Neuronal stem cell (in vitro differentiated cells): Measurements from ENCODE around the gene GLT1D1.

Experiments used
- DNase-seq: peaks from one replicate; pipeline ENCODE4 v3.0.0-alpha.2; 2013; ENCODE audit warnings: low spot score
- H2AFZ ChIP-seq: one replicate; pipeline ENCODE4 v1.6.1; 2013; ENCODE audit warnings: mild to moderate bottlenecking, low read length, inconsistent platforms
- H2AK5ac ChIP-seq: 2 replicates; pipeline ENCODE4 v1.6.1; 2013; ENCODE audit warnings: low read depth, mild to moderate bottlenecking, inconsistent platforms, low read length, moderate library complexity, mixed read lengths
- H2BK120ac ChIP-seq: 2 replicates; pipeline ENCODE4 v1.6.1; 2013; ENCODE audit warnings: low read depth, mild to moderate bottlenecking, inconsistent platforms, low read length, moderate library complexity, mixed read lengths
- H2BK12ac ChIP-seq: one replicate; pipeline ENCODE4 v1.6.1; 2013; ENCODE audit warnings: low read length, inconsistent platforms
- H2BK15ac ChIP-seq: 2 replicates; pipeline ENCODE4 v1.6.1; 2013; ENCODE audit warnings: mild to moderate bottlenecking, low read length, inconsistent platforms, mixed read lengths
- H2BK5ac ChIP-seq: one replicate; pipeline ENCODE4 v1.6.1; 2013; ENCODE audit warnings: inconsistent platforms, mild to moderate bottlenecking, low read length, moderate library complexity
- H3K14ac ChIP-seq: one replicate; pipeline ENCODE4 v1.6.1; 2013; ENCODE audit warnings: low read length, inconsistent platforms
- H3K18ac ChIP-seq: 2 replicates; pipeline ENCODE4 v1.6.1; 2013; ENCODE audit warnings: low read length, inconsistent platforms
- H3K23ac ChIP-seq: 2 replicates; pipeline ENCODE4 v1.6.1; 2013; ENCODE audit warnings: low read depth, mild to moderate bottlenecking, mixed read lengths, low read length, inconsistent platforms; ENCODE audit not compliant: poor library complexity
- H3K27ac ChIP-seq: replicated peaks from 3 replicates; pipeline ENCODE4 v1.5.1; 2013; ENCODE audit warnings: low read length, inconsistent platforms
- H3K27me3 ChIP-seq, 3 experiments: 2 replicates each; pipeline ENCODE4 v1.6.1; 2013; ENCODE audit warnings: low read length in 3 of 3, mild to moderate bottlenecking in 2 of 3, inconsistent platforms in 1 of 3, low read depth in 1 of 3, mixed read lengths in 1 of 3, moderate library complexity in 1 of 3; ENCODE audit not compliant: control insufficient read depth in 3 of 3, insufficient read depth in 3 of 3
- H3K36me3 ChIP-seq, 2 donors: replicated peaks in 1 of 2; 2 replicates each; pipeline ENCODE4 v1.6.1; 2013; ENCODE audit warnings: low read length in 2 of 2; ENCODE audit not compliant: control insufficient read depth in 2 of 2, insufficient read depth in 2 of 2
- H3K4ac ChIP-seq: 2 replicates; pipeline ENCODE4 v1.6.1; 2013; ENCODE audit warnings: inconsistent platforms, mild to moderate bottlenecking, low read length, moderate library complexity
- H3K4me1 ChIP-seq, 2 donors: 1 replicate in 1 of 2; 2 replicates in 1 of 2; pipeline ENCODE4 v1.6.1; 2013; ENCODE audit warnings: low read length in 2 of 2, low read depth in 1 of 2; ENCODE audit not compliant: control insufficient read depth in 2 of 2, insufficient read depth in 1 of 2
- H3K4me2 ChIP-seq: one replicate; pipeline ENCODE4 v1.6.1; 2013; ENCODE audit warnings: mild to moderate bottlenecking, low read length, inconsistent platforms; ENCODE audit not compliant: insufficient read depth, poor library complexity, severe bottlenecking
- H3K4me3 ChIP-seq, 2 donors: 2 replicates each; pipeline ENCODE4 v1.5.1; 2013; ENCODE audit warnings: low read length in 2 of 2, mild to moderate bottlenecking in 2 of 2, inconsistent platforms in 1 of 2, moderate library complexity in 1 of 2
- H3K79me1 ChIP-seq: one replicate; pipeline ENCODE4 v1.6.1; 2013; ENCODE audit warnings: low read depth, mild to moderate bottlenecking, inconsistent platforms, low read length, moderate library complexity
- H3K9ac ChIP-seq: one replicate; pipeline ENCODE4 v1.6.1; 2013; ENCODE audit warnings: mild to moderate bottlenecking, low read depth, low read length, inconsistent platforms; ENCODE audit not compliant: poor library complexity
- H3K9me3 ChIP-seq, 2 donors: replicated peaks in 1 of 2; 2 replicates each; pipeline versions ENCODE3 to v1.6.1; 2013; ENCODE audit warnings: low read length in 2 of 2, mild to moderate bottlenecking in 2 of 2, inconsistent platforms in 1 of 2, low read depth in 1 of 2, mixed read lengths in 1 of 2, moderate library complexity in 1 of 2; ENCODE audit not compliant: control insufficient read depth in 2 of 2, insufficient read depth in 1 of 2
- H4K8ac ChIP-seq: one replicate; pipeline ENCODE4 v1.6.1; 2013; ENCODE audit warnings: low read depth, mild to moderate bottlenecking, inconsistent platforms, low read length, moderate library complexity
- H4K91ac ChIP-seq: one replicate; pipeline ENCODE4 v1.6.1; 2013; ENCODE audit warnings: low read length, low read depth, mild to moderate bottlenecking, inconsistent platforms; ENCODE audit not compliant: poor library complexity
- WGBS, 2 donors: extraction: QIAGEN DNeasy Blood & Tissue Kit; methylation state at CpG; one replicate each; pipeline ENCODE4 v1.1.7; 2013; ENCODE audit warnings: missing lambda C conversion rate in 2 of 2, mixed read lengths in 1 of 2; ENCODE audit not compliant: insufficient read length in 2 of 2, insufficient replicate concordance in 1 of 2; ENCODE audit errors: extremely low coverage in 2 of 2; 5-methylcytosine and 5-hydroxymethylcytosine counted together

GLT1D1 gene

DNA sequence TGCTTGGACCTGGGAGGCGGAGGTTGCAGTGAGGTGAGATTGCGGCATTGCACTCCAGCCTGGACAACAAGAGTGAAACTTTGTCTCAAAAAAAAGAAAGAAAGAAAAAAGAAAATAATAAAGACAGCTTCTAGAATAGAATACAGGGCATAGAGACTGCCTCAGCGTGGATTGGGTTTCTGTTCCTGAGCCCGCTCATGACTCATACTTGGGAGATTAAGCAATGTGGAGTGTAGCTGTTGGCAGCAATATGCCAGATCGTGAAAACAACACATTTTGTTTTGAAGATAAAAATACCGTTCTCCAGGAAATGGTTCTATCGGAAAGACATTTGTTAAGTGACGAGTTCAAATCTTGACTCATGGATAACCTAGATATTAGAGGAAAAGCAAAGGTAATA is 67.2 kb downstream of the GLT1D1 start:
- Histone ChIP-seq H2AFZ (no peak overlapping the region), H2BK5ac (no peak overlapping the region), H2BK12ac (no peak overlapping the region), H3K18ac (no peak overlapping the region), H4K91ac (no peak overlapping the region), H3K4ac (no peak overlapping the region), H3K9ac (no peak overlapping the region), H2AK5ac (no peak overlapping the region), H3K27ac (no peak overlapping the region), H2BK120ac (no peak overlapping the region), H3K4me2 (no peak overlapping the region), H4K8ac (no peak overlapping the region), H3K14ac (no peak overlapping the region), H2BK15ac (no peak overlapping the region), H3K27me3 (no peaks in the 10 kb centered on the region), H3K79me1 (no peaks in the 10 kb centered on the region), H3K36me3 (no peaks in the 10 kb centered on the region), H3K9me3 (no peaks in the 10 kb centered on the region), H3K23ac (no peak overlapping the region), H3K4me1 (no peaks in the 10 kb centered on the region), H3K4me3 (no peak overlapping the region)
- no peak for DNase-seq
- WGBS, 2 donors = no CpG with 5 or more reads among the region's 8 CpGs

DNA sequence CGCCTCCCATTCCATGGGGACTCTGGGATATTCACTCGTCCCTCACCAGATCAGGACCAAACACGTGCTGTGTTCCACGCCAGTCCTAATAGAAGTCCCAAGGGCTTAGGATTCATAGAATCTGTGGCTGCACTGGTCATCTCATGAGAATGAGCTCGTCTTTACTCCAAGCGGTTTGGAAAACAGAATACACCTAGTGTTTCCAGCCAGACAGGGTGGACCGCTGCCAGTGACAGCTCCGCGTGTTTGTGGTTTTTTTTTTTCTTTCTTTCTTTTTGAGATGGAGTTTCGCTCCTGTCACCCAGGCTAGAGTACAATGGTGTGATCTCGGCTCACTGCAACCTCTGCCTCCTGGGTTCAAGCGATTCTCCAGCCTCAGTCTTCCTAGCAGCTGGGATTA is 75.1 kb downstream of the GLT1D1 start:
- H3K23ac ChIP-seq = no peak overlapping the region
- no peak overlapping the region for H3K18ac ChIP-seq
- H2AK5ac ChIP-seq = no peak overlapping the region
- no peak overlapping the region for H2BK5ac ChIP-seq
- no peak overlapping the region for H2BK120ac ChIP-seq
- H2BK15ac ChIP-seq = no peak overlapping the region
- H3K27ac ChIP-seq = no peak overlapping the region
- no peaks in the 10 kb centered on the region for H3K79me1 ChIP-seq
- WGBS, 2 donors = no CpG with 5 or more reads among the region's 12 CpGs
- H3K4me1 ChIP-seq = peaks cover 0 to 5% of the 10 kb centered on the region in 2 donors
- H4K8ac ChIP-seq = no peak overlapping the region
- no peaks in the 10 kb centered on the region for H3K36me3 ChIP-seq
- H3K4me2 ChIP-seq = no peak overlapping the region
- no peak overlapping the region for H4K91ac ChIP-seq
- no peak overlapping the region for H3K4ac ChIP-seq
- H2BK12ac ChIP-seq = no peak overlapping the region
- no peak for DNase-seq
- no peak overlapping the region for H3K4me3 ChIP-seq
- no peak overlapping the region for H2AFZ ChIP-seq
- no peak overlapping the region for H3K9ac ChIP-seq
- no peak overlapping the region for H3K14ac ChIP-seq
- no peaks in the 10 kb centered on the region for H3K9me3 ChIP-seq
- H3K27me3 ChIP-seq = no peaks in the 10 kb centered on the region

DNA sequence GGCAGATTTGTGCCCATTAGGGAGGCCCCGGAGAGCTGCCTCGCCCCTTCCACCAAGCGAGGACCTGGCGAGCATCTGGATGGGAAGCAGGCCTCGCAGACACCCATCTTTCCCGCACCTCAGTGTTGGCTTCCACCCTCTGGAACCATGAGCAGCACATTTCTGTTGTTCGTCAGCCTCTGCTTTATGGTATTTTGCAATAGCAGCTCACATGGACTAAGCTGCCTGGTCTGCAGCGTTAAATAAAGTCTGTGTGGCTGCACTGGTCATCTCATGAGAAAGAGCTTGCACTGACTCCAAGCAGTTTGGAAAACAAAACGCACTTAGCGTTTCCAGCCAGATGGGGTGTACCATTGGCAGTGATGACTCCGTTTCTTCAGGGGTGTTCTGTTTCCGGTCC is 75.8 kb downstream of the GLT1D1 start:
- Histone ChIP-seq H3K9me3 (no peaks in the 10 kb centered on the region), H2AK5ac (peak overlapping the region; percentile 81), H3K18ac (peak overlapping the region; percentile 83), H3K4me3 (no peak overlapping the region), H2BK5ac (no peak overlapping the region), H3K23ac (no peak overlapping the region), H3K4ac (no peak overlapping the region), H2BK12ac (no peak overlapping the region), H4K91ac (no peak overlapping the region), H4K8ac (no peak overlapping the region), H3K27ac (no peak overlapping the region), H3K14ac (no peak overlapping the region), H2BK120ac (no peak overlapping the region), H3K9ac (no peak overlapping the region), H3K79me1 (no peaks in the 10 kb centered on the region), H3K4me1 (peaks cover 0 to 5% of the 10 kb centered on the region in 2 donors), H2BK15ac (no peak overlapping the region), H3K36me3 (no peaks in the 10 kb centered on the region), H3K27me3 (no peaks in the 10 kb centered on the region), H3K4me2 (no peak overlapping the region), H2AFZ (no peak overlapping the region)
- DNase-seq = no peak
- no CpG with 5 or more reads among the region's 12 CpGs for WGBS, 2 donors

DNA sequence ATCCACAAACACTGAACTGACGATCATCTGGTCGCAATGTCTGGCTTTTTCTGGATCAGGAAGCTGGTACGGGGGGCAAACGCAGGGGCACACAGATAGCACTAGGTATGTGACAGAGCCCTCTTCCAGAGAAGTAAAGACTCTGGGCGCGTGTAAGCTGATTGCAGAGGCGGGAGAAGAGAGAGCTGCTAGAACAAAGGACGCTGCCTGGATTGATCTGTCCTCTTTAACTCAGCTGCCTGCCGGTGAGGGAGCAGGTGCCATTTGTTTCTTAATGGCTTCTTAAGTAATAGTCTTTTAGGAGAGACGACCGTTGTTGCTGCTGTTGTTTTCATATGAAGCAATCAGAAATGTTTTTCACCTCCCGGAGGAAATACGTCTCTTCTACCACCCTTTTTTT is 77.3 kb downstream of the GLT1D1 start:
- Histone ChIP-seq H3K36me3 (no peaks in the 10 kb centered on the region), H3K4me1 (peaks cover 0 to 5% of the 10 kb centered on the region in 2 donors), H3K79me1 (no peaks in the 10 kb centered on the region), H3K4me2 (no peak overlapping the region), H2BK12ac (no peak overlapping the region), H2AK5ac (no peak overlapping the region), H2AFZ (peak overlapping the region; percentile 76), H3K18ac (no peak overlapping the region), H2BK120ac (no peak overlapping the region), H3K27ac (no peak overlapping the region), H3K4me3 (no peak overlapping the region), H3K4ac (no peak overlapping the region), H4K8ac (no peak overlapping the region), H3K9ac (no peak overlapping the region), H2BK15ac (no peak overlapping the region), H3K14ac (no peak overlapping the region), H3K27me3 (no peaks in the 10 kb centered on the region), H2BK5ac (no peak overlapping the region), H4K91ac (no peak overlapping the region), H3K23ac (no peak overlapping the region), H3K9me3 (no peaks in the 10 kb centered on the region)
- WGBS, 2 donors = no CpG with 5 or more reads among the region's 13 CpGs
- no peak for DNase-seq
